SIG-M5 treated with dmso at 0.1 percent for 504 hours (cell line): Measurements from ENCODE around the gene P3H4.
"Not testable (repeated sequence)": the region's sequence is repeated elsewhere in the genome, so short reads cannot be mapped to it uniquely, and the experiment has no call there.

ENCODE experiments used
- DNase-seq: peaks from one replicate; lab custom pipeline; 2025; ENCODE audit not compliant: unreplicated experiment; lab: John Stamatoyannopoulos, UW

The P3H4 gene

GRCh38 chr17:41794540-41794975, 17.2 kb downstream of the P3H4 start:
- DNase-seq: no peak

DNA sequence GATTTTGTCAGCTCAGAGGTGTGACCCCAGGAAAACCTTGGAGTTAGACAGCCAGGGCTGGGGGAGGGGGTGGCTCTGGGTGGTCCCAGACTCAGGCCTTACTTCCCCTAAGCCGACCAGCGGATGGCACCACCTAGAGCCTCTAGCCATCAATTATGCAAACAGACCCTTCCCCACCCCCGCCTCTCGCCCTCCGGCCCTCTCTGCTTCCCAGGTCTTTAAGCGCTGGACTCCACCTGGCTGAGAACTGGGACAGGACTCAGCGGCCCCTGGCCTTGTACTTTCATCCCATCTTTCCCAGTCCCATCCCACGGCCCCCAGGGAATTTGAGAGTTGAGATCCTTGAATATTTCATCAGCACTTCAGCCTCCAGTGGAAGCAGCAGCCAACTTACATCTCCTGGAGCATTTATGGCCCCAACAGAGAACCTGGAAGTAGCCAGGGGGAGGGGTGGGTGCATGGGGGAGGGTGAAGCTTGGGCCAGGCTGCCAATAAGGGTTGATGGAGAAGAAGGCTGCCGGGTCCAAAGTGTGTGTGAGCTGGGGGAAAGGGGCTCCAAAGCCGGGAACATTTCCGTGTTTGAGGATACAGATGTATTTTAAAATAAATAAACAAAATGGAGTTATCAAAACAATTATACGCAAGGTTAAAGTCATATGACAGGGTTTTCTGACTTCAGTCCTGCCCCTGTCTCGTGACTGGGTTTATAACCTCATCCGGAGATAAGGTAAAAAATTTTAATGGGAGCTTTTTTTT, 17.8 kb downstream of the P3H4 start:
- DNase-seq: no peak

GRCh38 chr17:41792845-41793783, 18.6 kb downstream of the P3H4 start:
- peak; percentile 33 for DNase-seq

- no peak for DNase-seq
Measured at GRCh38 chr17:41787021-41787418, 24.7 kb downstream of the P3H4 start.

GRCh38 chr17:41786227-41787020, 25.3 kb downstream of the P3H4 start, which contains the start of gene JUP:
TSS of gene JUP (minus strand) at chr17:41786711. CDS start at chr17:41771854, 14,857 bp downstream.
- DNase-seq: peak; percentile 98

GRCh38 chr17:41785859-41786226, 25.9 kb downstream of the P3H4 start:
- no peak for DNase-seq

- no peak for DNase-seq
Measured at GRCh38 chr17:41785091-41785858, 26.5 kb downstream of the P3H4 start.

DNA sequence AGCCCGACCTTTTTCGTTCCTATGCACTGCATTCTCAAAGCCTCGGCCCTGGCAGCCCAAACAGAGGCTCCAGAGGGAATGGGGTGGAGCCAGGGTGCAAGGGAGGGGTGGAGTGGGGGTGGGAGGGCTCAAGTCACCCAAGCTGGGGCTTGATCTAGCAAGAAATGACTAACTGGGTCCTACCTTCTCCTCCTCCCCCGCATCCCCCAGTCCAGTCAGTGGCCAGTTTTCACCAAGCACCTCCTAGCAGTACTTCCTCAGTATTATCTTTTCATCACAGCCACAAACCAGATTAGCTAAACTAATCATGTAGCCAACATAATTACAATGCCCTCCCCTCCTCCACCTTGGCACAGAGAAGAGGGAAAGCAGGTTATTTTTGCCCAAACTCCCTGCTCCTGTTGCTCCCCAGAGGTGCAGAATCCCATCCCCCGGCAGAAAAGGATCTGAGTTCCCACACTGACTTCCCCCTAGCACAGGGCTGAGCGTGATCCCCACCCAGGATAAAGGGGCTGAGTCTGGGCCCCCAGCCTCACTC, 27.5 kb downstream of the P3H4 start:
- DNase-seq: peak; percentile 59

DNA sequence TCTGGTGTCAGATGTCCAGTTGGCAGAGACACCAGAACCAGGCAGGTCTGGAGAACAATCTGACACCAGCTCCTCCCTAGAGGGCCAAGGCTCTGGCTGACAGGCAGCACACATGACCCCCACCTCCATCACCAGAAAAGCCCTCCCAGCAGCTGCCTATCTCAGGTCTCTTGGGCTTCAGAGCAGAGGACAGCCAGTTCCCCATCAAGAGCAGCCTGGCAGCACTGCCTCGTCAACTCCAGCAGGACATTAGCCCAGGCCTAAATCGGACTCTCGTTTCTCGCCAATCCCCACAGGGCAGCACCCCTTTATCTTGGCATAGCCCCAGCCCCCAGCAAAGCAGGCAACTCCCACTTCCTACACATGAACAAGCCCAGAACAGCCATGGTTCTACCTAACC, 29.6 kb downstream of the P3H4 start:
- no peak for DNase-seq

DNA sequence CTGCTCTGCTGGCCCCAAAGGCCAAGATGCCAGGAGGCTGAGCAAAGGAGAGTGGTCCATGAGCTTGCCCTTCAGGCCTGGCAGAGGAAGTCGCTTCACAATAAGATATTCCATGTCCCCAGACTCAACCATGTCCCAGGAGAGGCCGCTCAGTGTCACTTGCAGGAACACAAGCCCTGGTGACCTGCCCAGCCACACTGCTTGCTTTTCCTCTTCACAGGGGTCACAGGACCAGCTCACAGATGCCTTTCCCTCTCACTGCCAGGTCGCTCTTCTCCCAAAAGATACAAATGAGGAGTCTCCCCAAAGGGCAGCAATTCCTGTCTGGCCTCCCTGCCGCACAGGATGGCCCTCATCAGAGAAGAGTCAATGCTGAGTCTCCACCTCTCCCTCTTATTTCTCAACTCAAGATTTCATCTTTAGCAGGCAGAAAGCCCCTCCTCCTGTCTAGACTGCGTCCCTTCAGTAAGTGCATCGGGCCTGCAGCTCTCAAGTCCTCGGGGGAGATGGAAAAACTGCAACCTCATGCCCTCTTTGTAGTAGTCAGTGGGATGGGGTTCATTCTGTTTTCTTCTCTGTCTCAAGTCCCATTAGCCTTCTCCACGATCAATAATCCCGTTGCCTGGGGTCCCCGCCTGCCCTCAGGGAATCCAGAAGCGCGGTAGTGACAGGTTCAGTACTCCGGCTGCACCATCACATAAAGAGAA, 30.2 kb downstream of the P3H4 start:
- DNase-seq: no peak

DNA sequence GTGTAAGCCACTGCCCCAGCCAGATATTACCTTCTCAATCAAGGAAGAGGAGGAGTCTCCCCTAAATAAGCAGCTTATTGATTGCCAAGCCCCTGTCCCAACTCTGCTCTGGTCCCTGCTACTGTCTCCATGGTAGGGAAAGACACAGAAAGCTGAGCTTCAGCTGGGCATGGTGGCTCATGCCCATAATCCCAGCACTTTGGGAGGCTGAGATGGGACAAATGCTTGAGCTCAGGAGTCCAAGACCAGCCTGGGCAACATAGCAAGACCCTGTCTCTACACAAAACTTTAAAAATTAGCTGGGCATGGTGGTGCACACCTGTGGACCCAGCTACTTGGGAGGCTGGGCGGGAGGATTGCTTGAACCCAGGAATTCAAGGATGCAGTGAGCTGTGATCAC, 31.8 kb downstream of the P3H4 start:
- no peak for DNase-seq

GRCh38 chr17:41777574-41778188, 34.1 kb downstream of the P3H4 start:
- DNase-seq: no peak

GRCh38 chr17:41777157-41777573, 34.6 kb downstream of the P3H4 start:
- no peak for DNase-seq

- DNase-seq: not testable (repeated sequence)
Measured at GRCh38 chr17:41776262-41776900, 35.4 kb downstream of the P3H4 start.

- no peak for DNase-seq
Measured at GRCh38 chr17:41775394-41776226, 36.1 kb downstream of the P3H4 start.

DNA sequence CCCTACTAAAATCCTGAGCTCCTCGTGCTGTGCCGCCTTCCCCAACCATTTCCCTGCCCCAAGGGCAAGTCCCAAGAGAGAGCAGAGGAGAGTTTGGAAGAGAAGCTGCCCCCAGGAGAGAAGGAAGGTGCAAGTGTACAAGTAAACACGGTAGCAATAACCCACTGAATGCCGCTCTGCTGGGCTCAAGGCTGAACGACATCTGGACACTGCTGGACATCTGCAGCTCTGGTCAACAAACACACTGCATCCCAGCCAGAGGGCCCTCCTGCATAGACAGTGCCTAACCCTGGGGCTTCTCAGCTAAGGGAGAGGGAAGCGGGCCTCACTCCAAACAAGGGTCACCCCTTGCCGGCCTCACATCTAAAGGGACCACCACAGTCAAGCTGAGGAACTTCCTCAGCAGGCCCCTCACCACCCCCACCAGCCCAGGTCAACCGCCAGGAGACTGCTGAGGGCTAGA, 38.0 kb downstream of the P3H4 start:
- no peak for DNase-seq

DNA sequence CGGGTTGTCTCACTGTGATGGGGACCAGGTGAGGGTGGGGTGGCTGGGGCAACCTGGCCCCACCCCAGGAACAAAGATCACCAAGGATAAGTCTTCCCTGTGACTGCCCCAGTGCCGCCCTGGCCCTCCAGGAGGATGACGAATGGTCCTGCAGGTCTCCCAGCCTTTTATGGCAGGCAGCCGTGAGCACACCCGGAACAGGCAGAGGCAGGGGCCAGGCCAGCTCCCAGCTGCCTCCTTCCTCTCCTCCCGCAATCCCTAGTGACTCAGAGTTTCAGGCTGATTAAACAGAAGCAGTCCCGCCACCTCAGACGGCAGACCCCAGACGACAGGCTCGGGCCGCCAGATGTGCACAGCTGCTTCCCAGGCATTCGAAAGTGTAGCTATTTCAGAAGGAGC, 38.6 kb downstream of the P3H4 start:
- DNase-seq: peak; percentile 65
